ENCODE measurements around the gene PJA2.

PJA2 gene

DNA sequence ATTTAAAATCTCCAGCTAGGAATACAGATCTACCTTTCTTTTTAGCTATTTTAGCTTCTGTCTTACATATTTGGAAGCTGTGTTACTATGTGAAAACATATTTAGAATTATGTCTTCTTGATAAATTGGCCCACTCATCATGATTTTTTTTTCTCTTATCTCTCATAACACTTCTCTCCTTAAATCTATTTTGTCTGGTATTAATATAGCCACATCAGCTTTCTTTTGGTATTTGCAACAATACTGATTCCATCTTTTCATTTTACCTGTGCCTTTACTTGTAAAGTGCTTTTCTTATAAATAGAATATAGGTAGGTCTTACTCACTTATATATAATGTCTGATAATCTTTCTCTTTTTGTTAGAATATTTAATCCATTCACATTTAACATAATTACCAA, 19.6 kb downstream of the PJA2 start:
- no peak overlapping the region for H2BK120ac ChIP-seq (ENCODE audit: low read depth, low read length)
- H3K18ac ChIP-seq (ENCODE audit: low read length), result no peak overlapping the region
- no peak overlapping the region for H2BK5ac ChIP-seq (ENCODE audit: low read length)
- H2AK5ac ChIP-seq (ENCODE audit: low read length), result no peak overlapping the region
- H3K4ac ChIP-seq (ENCODE audit: low read depth, low read length), result no peak overlapping the region
- H3K4me3 ChIP-seq (ENCODE audit: low read length), result no peak overlapping the region
- DNase-seq, result no peak
- peaks cover 28% of the 10 kb centered on the region for H3K79me2 ChIP-seq (ENCODE audit: control insufficient read depth, insufficient read depth, low read length)
- no peak overlapping the region for H3K56ac ChIP-seq (ENCODE audit: low read length)
- no peaks in the 10 kb centered on the region for H3K36me3 ChIP-seq (ENCODE audit: control insufficient read depth, insufficient read depth, low read length)
- H3K79me1 ChIP-seq (ENCODE audit: low read length), result peaks cover 2% of the 10 kb centered on the region
- no peaks in the 10 kb centered on the region for H3K4me1 ChIP-seq (ENCODE audit: control insufficient read depth, low read depth, low read length)
- H3K27me3 ChIP-seq (ENCODE audit: insufficient read depth, low read length, poor library complexity), result no peaks in the 10 kb centered on the region
- no peak overlapping the region for H3K9ac ChIP-seq (ENCODE audit: low read length)
- H3K23ac ChIP-seq (ENCODE audit: low read length), result no peak overlapping the region
- H3K27ac ChIP-seq (ENCODE audit: low read depth, low read length), result no peak overlapping the region
- H2BK15ac ChIP-seq (replicated peaks; ENCODE audit: low read depth), result no peak overlapping the region
- H4K8ac ChIP-seq (ENCODE audit: low read depth, low read length), result no peak overlapping the region
- H3K4me2 ChIP-seq (ENCODE audit: low read length), result no peak overlapping the region
- H4K5ac ChIP-seq (ENCODE audit: low read length), result no peak overlapping the region

DNA sequence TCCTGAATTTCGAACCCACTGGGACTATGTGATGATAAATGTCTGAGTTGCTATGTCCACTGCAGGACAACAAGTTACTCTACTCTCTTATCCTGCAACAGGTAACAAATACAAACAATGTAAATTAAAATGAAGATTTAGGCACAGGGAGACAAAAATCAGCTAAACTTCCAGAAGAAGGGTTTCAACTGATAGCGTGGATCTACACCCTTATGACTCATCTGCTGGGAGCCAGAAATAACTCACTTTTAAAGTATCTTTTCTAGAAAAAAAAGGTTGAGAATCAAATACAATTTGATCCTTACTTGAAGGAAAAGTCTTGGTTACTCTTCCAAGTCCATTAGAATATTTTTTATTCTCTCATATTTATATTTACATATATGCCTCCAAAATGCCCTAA, 21.4 kb downstream of the PJA2 start:
- WGBS (ENCODE audit: extremely low coverage, insufficient coverage, low lambda C conversion rate), result no CpG with 5 or more reads among the region's 2 CpGs
- DNase-seq, result peak; percentile 11
- Histone ChIP-seq H3K27me3 (ENCODE audit: insufficient read depth, low read length, poor library complexity) (no peaks in the 10 kb centered on the region), H2BK120ac (ENCODE audit: low read depth, low read length) (no peak overlapping the region), H4K8ac (ENCODE audit: low read depth, low read length) (no peak overlapping the region), H3K4me3 (ENCODE audit: low read length) (no peak overlapping the region), H3K4me2 (ENCODE audit: low read length) (no peak overlapping the region), H3K23ac (ENCODE audit: low read length) (no peak overlapping the region), H3K27ac (ENCODE audit: low read depth, low read length) (no peak overlapping the region), H3K79me2 (ENCODE audit: control insufficient read depth, insufficient read depth, low read length) (peaks cover 20% of the 10 kb centered on the region), H3K4me1 (ENCODE audit: control insufficient read depth, low read depth, low read length) (no peaks in the 10 kb centered on the region), H3K79me1 (ENCODE audit: low read length) (peaks cover 2% of the 10 kb centered on the region), H3K36me3 (ENCODE audit: control insufficient read depth, insufficient read depth, low read length) (no peaks in the 10 kb centered on the region), H3K4ac (ENCODE audit: low read depth, low read length) (no peak overlapping the region), H4K5ac (ENCODE audit: low read length) (no peak overlapping the region), H2BK15ac (replicated peaks; ENCODE audit: low read depth) (no peak overlapping the region), H3K9ac (ENCODE audit: low read length) (no peak overlapping the region), H3K56ac (ENCODE audit: low read length) (no peak overlapping the region), H2AK5ac (ENCODE audit: low read length) (no peak overlapping the region), H3K18ac (ENCODE audit: low read length) (no peak overlapping the region), H2BK5ac (ENCODE audit: low read length) (no peak overlapping the region)

GRCh38 chr5:109387408-109387974, 22.3 kb downstream of the PJA2 start:
- no peak for DNase-seq
- Histone ChIP-seq H3K27me3 (ENCODE audit: insufficient read depth, low read length, poor library complexity) (no peaks in the 10 kb centered on the region), H3K4me1 (ENCODE audit: control insufficient read depth, low read depth, low read length) (no peaks in the 10 kb centered on the region), H2BK15ac (replicated peaks; ENCODE audit: low read depth) (no peak overlapping the region), H2AK5ac (ENCODE audit: low read length) (no peak overlapping the region), H4K5ac (ENCODE audit: low read length) (no peak overlapping the region), H3K79me1 (ENCODE audit: low read length) (peaks cover 2% of the 10 kb centered on the region), H3K27ac (ENCODE audit: low read depth, low read length) (no peak overlapping the region), H3K4ac (ENCODE audit: low read depth, low read length) (no peak overlapping the region), H2BK120ac (ENCODE audit: low read depth, low read length) (no peak overlapping the region), H3K9ac (ENCODE audit: low read length) (no peak overlapping the region), H4K8ac (ENCODE audit: low read depth, low read length) (no peak overlapping the region), H3K36me3 (ENCODE audit: control insufficient read depth, insufficient read depth, low read length) (no peaks in the 10 kb centered on the region), H2BK5ac (ENCODE audit: low read length) (no peak overlapping the region), H3K18ac (ENCODE audit: low read length) (no peak overlapping the region), H3K4me2 (ENCODE audit: low read length) (no peak overlapping the region), H3K79me2 (ENCODE audit: control insufficient read depth, insufficient read depth, low read length) (peaks cover 16% of the 10 kb centered on the region), H3K56ac (ENCODE audit: low read length) (no peak overlapping the region), H3K23ac (ENCODE audit: low read length) (no peak overlapping the region), H3K4me3 (ENCODE audit: low read length) (no peak overlapping the region)
- 100% methylated on average over 1 of the region's 4 CpGs for WGBS (ENCODE audit: extremely low coverage, insufficient coverage, low lambda C conversion rate)

DNA sequence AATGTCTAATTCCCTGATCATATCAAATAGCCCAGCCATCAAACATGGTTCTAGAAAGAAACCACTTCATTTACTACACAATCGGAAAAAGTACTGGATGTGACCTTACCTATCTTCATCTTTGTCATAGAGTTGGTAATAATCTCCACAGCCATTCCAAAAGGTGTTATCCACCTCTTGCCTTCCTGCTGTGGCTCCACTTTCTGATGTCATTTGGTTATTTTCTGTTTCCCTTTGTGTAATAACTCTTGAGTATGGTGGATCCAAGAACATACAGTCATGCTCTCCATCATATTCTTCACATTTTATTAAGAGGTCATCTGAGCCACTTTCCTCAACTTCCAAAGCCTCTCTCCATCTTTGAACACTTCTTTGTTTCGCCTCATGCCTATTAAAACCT, 31.7 kb downstream of the PJA2 start:
- no peak overlapping the region for H3K9ac ChIP-seq (ENCODE audit: low read length)
- H3K27me3 ChIP-seq (ENCODE audit: insufficient read depth, low read length, poor library complexity), result no peaks in the 10 kb centered on the region
- H3K27ac ChIP-seq (ENCODE audit: low read depth, low read length), result no peak overlapping the region
- no peaks in the 10 kb centered on the region for H3K36me3 ChIP-seq (ENCODE audit: control insufficient read depth, insufficient read depth, low read length)
- no peak overlapping the region for H3K18ac ChIP-seq (ENCODE audit: low read length)
- H2BK5ac ChIP-seq (ENCODE audit: low read length), result no peak overlapping the region
- no peak overlapping the region for H3K56ac ChIP-seq (ENCODE audit: low read length)
- no peak overlapping the region for H3K4me3 ChIP-seq (ENCODE audit: low read length)
- H4K8ac ChIP-seq (ENCODE audit: low read depth, low read length), result no peak overlapping the region
- no peak overlapping the region for H4K5ac ChIP-seq (ENCODE audit: low read length)
- no peak overlapping the region for H3K4me2 ChIP-seq (ENCODE audit: low read length)
- H3K79me1 ChIP-seq (ENCODE audit: low read length), result peaks cover 2% of the 10 kb centered on the region
- no peaks in the 10 kb centered on the region for H3K79me2 ChIP-seq (ENCODE audit: control insufficient read depth, insufficient read depth, low read length)
- H3K4ac ChIP-seq (ENCODE audit: low read depth, low read length), result no peak overlapping the region
- WGBS (ENCODE audit: extremely low coverage, insufficient coverage, low lambda C conversion rate), result no CpG with 5 or more reads among the region's 2 CpGs
- no peaks in the 10 kb centered on the region for H3K4me1 ChIP-seq (ENCODE audit: control insufficient read depth, low read depth, low read length)
- DNase-seq, result no peak
- no peak overlapping the region for H2AK5ac ChIP-seq (ENCODE audit: low read length)
- H2BK120ac ChIP-seq (ENCODE audit: low read depth, low read length), result no peak overlapping the region
- no peak overlapping the region for H2BK15ac ChIP-seq (replicated peaks; ENCODE audit: low read depth)
- H3K23ac ChIP-seq (ENCODE audit: low read length), result no peak overlapping the region

- no peaks in the 10 kb centered on the region for H3K36me3 ChIP-seq (ENCODE audit: control insufficient read depth, insufficient read depth, low read length)
- no peak overlapping the region for H3K18ac ChIP-seq (ENCODE audit: low read length)
- H2AK5ac ChIP-seq (ENCODE audit: low read length), result no peak overlapping the region
- no peak overlapping the region for H3K27ac ChIP-seq (ENCODE audit: low read depth, low read length)
- no peaks in the 10 kb centered on the region for H3K4me1 ChIP-seq (ENCODE audit: control insufficient read depth, low read depth, low read length)
- no peaks in the 10 kb centered on the region for H3K27me3 ChIP-seq (ENCODE audit: insufficient read depth, low read length, poor library complexity)
- DNase-seq, result peak; percentile 10
- H3K9ac ChIP-seq (ENCODE audit: low read length), result no peak overlapping the region
- H3K4me3 ChIP-seq (ENCODE audit: low read length), result no peak overlapping the region
- H2BK15ac ChIP-seq (replicated peaks; ENCODE audit: low read depth), result no peak overlapping the region
- H4K8ac ChIP-seq (ENCODE audit: low read depth, low read length), result no peak overlapping the region
- H3K56ac ChIP-seq (ENCODE audit: low read length), result no peak overlapping the region
- H3K79me1 ChIP-seq (ENCODE audit: low read length), result peaks cover 2% of the 10 kb centered on the region
- no peak overlapping the region for H2BK5ac ChIP-seq (ENCODE audit: low read length)
- no peak overlapping the region for H3K23ac ChIP-seq (ENCODE audit: low read length)
- no peak overlapping the region for H3K4me2 ChIP-seq (ENCODE audit: low read length)
- no peak overlapping the region for H3K4ac ChIP-seq (ENCODE audit: low read depth, low read length)
- H3K79me2 ChIP-seq (ENCODE audit: control insufficient read depth, insufficient read depth, low read length), result no peaks in the 10 kb centered on the region
- H4K5ac ChIP-seq (ENCODE audit: low read length), result no peak overlapping the region
- H2BK120ac ChIP-seq (ENCODE audit: low read depth, low read length), result no peak overlapping the region
Measured at GRCh38 chr5:109374625-109375024, 35.1 kb downstream of the PJA2 start.

DNA sequence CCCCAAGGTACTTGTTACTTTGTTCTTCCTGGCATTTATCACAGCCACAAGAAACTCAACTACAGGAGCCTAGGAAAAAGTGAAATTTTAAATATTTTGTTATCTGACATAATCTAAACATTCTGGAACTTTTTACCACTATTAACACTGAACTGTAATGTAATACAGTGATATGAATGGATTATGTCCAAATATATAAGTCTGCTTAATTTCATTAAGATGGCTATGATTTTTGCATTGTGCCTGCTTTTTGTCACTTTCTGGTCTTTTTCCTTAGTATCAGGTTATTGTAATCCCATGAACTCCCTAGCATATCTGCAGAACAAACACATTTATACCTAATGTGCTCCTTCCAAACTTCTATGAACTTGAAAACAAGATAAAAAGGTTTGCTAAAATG, 35.8 kb downstream of the PJA2 start:
- Histone ChIP-seq H3K18ac (ENCODE audit: low read length) (no peak overlapping the region), H3K56ac (ENCODE audit: low read length) (no peak overlapping the region), H4K8ac (ENCODE audit: low read depth, low read length) (no peak overlapping the region), H2AK5ac (ENCODE audit: low read length) (no peak overlapping the region), H3K4me2 (ENCODE audit: low read length) (no peak overlapping the region), H3K79me2 (ENCODE audit: control insufficient read depth, insufficient read depth, low read length) (no peaks in the 10 kb centered on the region), H2BK5ac (ENCODE audit: low read length) (no peak overlapping the region), H3K36me3 (ENCODE audit: control insufficient read depth, insufficient read depth, low read length) (no peaks in the 10 kb centered on the region), H3K27me3 (ENCODE audit: insufficient read depth, low read length, poor library complexity) (no peaks in the 10 kb centered on the region), H4K5ac (ENCODE audit: low read length) (no peak overlapping the region), H3K79me1 (ENCODE audit: low read length) (peaks cover 2% of the 10 kb centered on the region), H3K4me1 (ENCODE audit: control insufficient read depth, low read depth, low read length) (no peaks in the 10 kb centered on the region), H3K27ac (ENCODE audit: low read depth, low read length) (no peak overlapping the region), H3K4me3 (ENCODE audit: low read length) (no peak overlapping the region), H2BK15ac (replicated peaks; ENCODE audit: low read depth) (no peak overlapping the region), H2BK120ac (ENCODE audit: low read depth, low read length) (no peak overlapping the region), H3K23ac (ENCODE audit: low read length) (no peak overlapping the region), H3K4ac (ENCODE audit: low read depth, low read length) (no peak overlapping the region), H3K9ac (ENCODE audit: low read length) (no peak overlapping the region)
- DNase-seq, result no peak
